Fibroblast of pulmonary artery (primary cell): ENCODE measurements around the gene PLEKHG2.
"Not testable (repeated sequence)": the region's sequence is repeated elsewhere in the genome, so short reads cannot be mapped to it uniquely, and the experiment has no call there.

Experiments
- DNase-seq: peaks from one replicate; pipeline ENCODE4 v3.0.0-alpha.2; 2010; ENCODE audit warnings: low read depth
- H3K4me3 ChIP-seq: replicated peaks from 2 replicates; pipeline ENCODE4 v1.5.1; 2011; ENCODE audit warnings: low read depth, mild to moderate bottlenecking, control low read depth, low read length, moderate library complexity
- CTCF ChIP-seq: IDR thresholded peaks from 2 replicates; pipeline ENCODE4 v1.5.1; 2011; ENCODE audit warnings: mild to moderate bottlenecking, control low read depth, low read length, inconsistent platforms; ENCODE audit errors: missing control alignments

The PLEKHG2 gene

GRCh38 chr19:39445196-39446111 lies 33.0 kb downstream of the PLEKHG2 start, which contains the start of gene SUPT5H:
TSS of gene SUPT5H (plus strand) at chr19:39445582. CDS start at chr19:39445891, 309 bp downstream.
- H3K4me3 ChIP-seq, result peak within 1 kb of the TSS; percentile 100
- no peak for TF ChIP-seq CTCF
- DNase-seq, result peak; percentile 99

GRCh38 chr19:39446365-39447084 lies 34.1 kb downstream of the PLEKHG2 start:
- no peak for DNase-seq
- peak overlapping the region; percentile 100 for H3K4me3 ChIP-seq
- TF ChIP-seq CTCF, result no peak

GRCh38 chr19:39448271-39448670 lies 35.8 kb downstream of the PLEKHG2 start:
- no peak for TF ChIP-seq CTCF
- no peak for DNase-seq
- H3K4me3 ChIP-seq, result no peak overlapping the region

GRCh38 chr19:39449116-39449797 lies 36.8 kb downstream of the PLEKHG2 start:
- DNase-seq, result no peak
- no peak overlapping the region for H3K4me3 ChIP-seq
- TF ChIP-seq CTCF, result no peak

- not testable (repeated sequence) for H3K4me3 ChIP-seq, DNase-seq
Measured at GRCh38 chr19:39451257-39451656, 38.8 kb downstream of the PLEKHG2 start.

GRCh38 chr19:39463403-39463802 lies 50.9 kb downstream of the PLEKHG2 start:
- H3K4me3 ChIP-seq, result no peak overlapping the region
- no peak for TF ChIP-seq CTCF
- DNase-seq, result no peak
